Measurements from ENCODE around the gene ANKMY1.

The ANKMY1 gene

GRCh38 chr2:240431661-240432424 is 125.9 kb downstream of the ANKMY1 start:
- no peak for DNase-seq

GRCh38 chr2:240431271-240431660 is 126.5 kb downstream of the ANKMY1 start:
- no peak for DNase-seq

- DNase-seq: no peak
These were observed 127.2 kb downstream of the ANKMY1 start for GRCh38 chr2:240430595-240430994.

DNA sequence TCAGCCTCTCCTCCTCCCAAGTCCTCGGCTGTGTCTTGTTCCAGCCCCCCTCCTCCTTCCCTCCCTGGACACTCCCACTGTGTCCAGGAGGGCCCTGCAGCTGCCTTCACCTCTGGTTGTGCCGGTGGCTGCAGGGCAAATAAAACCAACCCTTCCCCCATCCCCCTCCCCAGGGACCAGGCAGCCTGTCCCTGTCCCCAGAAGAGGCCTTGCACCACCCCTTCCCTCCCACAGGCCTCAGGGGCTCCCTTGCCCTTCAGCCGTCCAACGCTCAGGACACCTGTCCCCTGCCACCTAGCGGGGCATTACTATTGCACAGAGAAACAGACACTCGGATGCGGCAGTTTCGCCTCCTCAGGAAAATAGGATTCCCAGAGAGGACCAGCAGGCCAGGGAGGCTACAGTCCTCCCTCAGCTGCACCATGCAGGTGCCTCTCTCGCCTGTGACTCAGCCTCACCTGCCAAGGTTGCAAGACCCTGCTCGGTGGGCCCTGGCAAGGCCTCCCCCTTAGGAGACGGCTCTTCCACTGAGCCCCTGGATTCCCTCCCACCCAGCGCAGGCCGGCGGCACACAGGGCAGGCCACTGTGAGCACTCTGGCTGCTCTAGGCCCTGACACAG is 127.8 kb downstream of the ANKMY1 start:
- DNase-seq: no peak

Measured in DMS 273 treated with DMSO at 0.1 percent for 48 hours (cell line).